BJ (cell line): ENCODE data around the gene TMIE. TPM values are rescaled to one million over a fixed set of nuclear protein-coding genes. Genes with fewer than 3 reads are reported as not detected.
"Not testable (repeated sequence)": the region's sequence is repeated elsewhere in the genome, so short reads cannot be mapped to it uniquely, and the experiment has no call there.

Experiments used
- CTCF ChIA-PET: fragments of 350-600 bp; formaldehyde crosslinking; extraction: SDS; loops from one replicate; lab custom pipeline; 2021; ENCODE audit warnings: antibody characterized with exemption, inconsistent platforms; lab: Yijun Ruan, JAX
- POLR2A ChIA-PET: fragments of 300-600 bp; sonication (Branson Sonifier 250); formaldehyde crosslinking; extraction: SDS; loops from one replicate; lab custom pipeline; 2021; ENCODE audit warnings: antibody characterized with exemption; lab: Charles Lee
- DNase-seq: peaks from one replicate; pipeline ENCODE4 v3.0.0-alpha.2; 2011; ENCODE audit warnings: low read depth
- H3K27me3 ChIP-seq: 2 replicates; pipeline ENCODE4 v1.6.0; 2011; ENCODE audit warnings: low read length; ENCODE audit not compliant: control insufficient read depth, insufficient read depth
- H3K36me3 ChIP-seq: 2 replicates; pipeline ENCODE4 v1.5.1; 2011; ENCODE audit warnings: low read length; ENCODE audit not compliant: control insufficient read depth, insufficient read depth
- H3K4me3 ChIP-seq: 2 replicates; pipeline ENCODE4 v1.5.1; 2011; ENCODE audit warnings: low read depth, mild to moderate bottlenecking, control low read depth, low read length
- CTCF ChIP-seq: IDR thresholded peaks from 2 replicates; pipeline ENCODE4 v1.5.1; 2011; ENCODE audit warnings: low read depth, mild to moderate bottlenecking, control low read depth, inconsistent platforms, low read length, moderate library complexity; ENCODE audit not compliant: insufficient read depth
- polyA plus RNA-seq: library from polyadenylated mRNA; depleted of rRNA; stranded (reverse); fragments of >200 nt; gene quantifications from 2 replicates; pipeline ENCODE4 v1.2.3, GENCODE V29; 2011

Gene TMIE
- polyA plus RNA-seq, 1 experiment: 0.27 TPM

GRCh38 chr3:46736006-46736872 lies 35.0 kb downstream of the TMIE start:
- Histone ChIP-seq H3K4me3 (no peak overlapping the region), H3K27me3 (peaks cover 2% of the 10 kb centered on the region), H3K36me3 (no peaks in the 10 kb centered on the region)
- no peak for DNase-seq
- ChIA-PET CTCF (interaction anchor here (1.0 kb wide), 1 partner anchor 16 kb away, joined by 3 read pairs; no protein-coding TSS in a partner anchor), POLR2A (no interaction called here)
- TF ChIP-seq CTCF: no peak

DNA sequence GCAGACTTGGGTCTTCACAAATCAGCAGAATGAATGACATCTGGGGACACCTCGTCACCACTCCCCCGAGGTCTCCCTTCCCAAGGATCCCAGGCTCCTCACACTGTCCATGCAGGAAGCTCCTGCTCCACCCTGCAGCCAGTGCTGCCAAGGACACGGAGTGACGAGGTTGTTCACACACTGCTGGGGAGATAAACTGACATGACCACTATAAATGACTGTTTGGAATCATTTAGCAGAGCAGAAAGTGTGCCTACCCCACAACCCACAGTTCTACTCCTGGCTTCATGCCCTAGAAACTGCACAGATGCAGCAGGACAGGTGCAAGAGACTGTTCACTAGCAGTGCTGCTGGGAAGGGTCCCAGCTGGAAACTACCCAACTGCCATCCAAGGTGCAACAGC lies 36.1 kb downstream of the TMIE start:
- TF ChIP-seq CTCF: no peak
- POLR2A ChIA-PET: no interaction called here

DNA sequence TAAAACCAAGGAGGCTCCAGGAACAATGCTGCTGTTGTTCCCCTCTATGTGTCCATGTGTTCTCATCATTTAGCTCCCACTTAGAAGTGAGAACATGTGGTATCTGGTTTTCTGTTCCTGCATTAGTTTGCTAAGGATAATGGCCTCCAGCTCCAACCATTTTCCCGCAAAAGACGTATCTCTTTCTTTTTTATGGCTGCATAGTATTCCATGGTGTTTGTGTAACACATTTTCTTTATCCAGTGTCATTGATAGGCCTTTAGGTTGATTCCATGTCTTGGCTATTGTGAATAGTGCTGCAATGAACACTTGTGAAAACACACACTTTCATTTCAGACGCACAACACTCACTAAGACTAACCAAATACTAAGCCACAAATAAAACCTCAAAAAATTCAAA lies 38.4 kb downstream of the TMIE start:
- POLR2A ChIA-PET, H3K4me3 ChIP-seq, DNase-seq, H3K27me3 ChIP-seq, H3K36me3 ChIP-seq: not testable (repeated sequence)
- CTCF ChIA-PET: interaction anchor here (1.0 kb wide), 1 partner anchor 37 kb away, joined by 3 read pairs; no protein-coding TSS in a partner anchor

More for the DNA sequence above, 36.1 kb downstream of the TMIE start:
- DNase-seq: no peak
- H3K27me3 ChIP-seq: peaks cover 2% of the 10 kb centered on the region
- H3K4me3 ChIP-seq: no peak overlapping the region
- CTCF ChIA-PET: no interaction called here
- H3K36me3 ChIP-seq: no peaks in the 10 kb centered on the region

GRCh38 chr3:46742992-46743585 lies 41.9 kb downstream of the TMIE start:
- Histone ChIP-seq H3K27me3 (peaks cover 5% of the 10 kb centered on the region; the same call in 1 of the 2 replicates), H3K36me3 (no peaks in the 10 kb centered on the region), H3K4me3 (no peak overlapping the region)
- ChIA-PET POLR2A (no interaction called here), CTCF (no interaction called here)
- TF ChIP-seq CTCF: no peak
- DNase-seq: no peak

DNA sequence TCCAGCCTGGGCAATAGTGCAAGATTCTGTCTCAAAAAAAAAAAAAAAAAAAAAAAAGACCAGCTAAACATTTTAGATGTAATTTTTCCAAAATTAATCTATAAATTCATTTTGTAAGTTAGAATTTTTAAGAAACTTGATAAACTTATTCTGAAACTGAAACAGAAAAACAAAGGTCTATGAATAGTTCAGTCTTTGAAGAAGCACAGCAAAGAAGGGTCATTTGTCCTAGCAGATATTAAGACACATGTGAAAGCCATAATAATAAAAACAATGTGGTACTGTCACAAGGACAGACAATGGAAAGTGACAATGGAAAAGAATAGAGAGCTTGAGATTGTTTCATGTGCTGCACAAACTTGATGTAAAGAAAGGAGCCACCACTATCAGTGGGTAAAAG lies 45.5 kb downstream of the TMIE start:
- no peak for TF ChIP-seq CTCF
- ChIA-PET CTCF (no interaction called here), POLR2A (no interaction called here)
- DNase-seq: no peak
- H3K4me3 ChIP-seq: no peak overlapping the region
- H3K36me3 ChIP-seq: no peaks in the 10 kb centered on the region
- peaks cover 13% of the 10 kb centered on the region for H3K27me3 ChIP-seq
